IMR-90 (cell line): Measurements from ENCODE around the gene PARP12. TPM values are rescaled to one million over a fixed set of nuclear protein-coding genes. Genes with fewer than 3 reads are reported as not detected.

Source experiments
- ATAC-seq: fragments of 200-7000 bp; cut with Tn5 transposase; 2 replicates; pipeline ENCODE4 v1.9.1; 2020; ENCODE audit warnings: low read depth, mild to moderate bottlenecking, moderate library complexity
- BruUV-seq: library from RNA; stranded (reverse); fragments of 400-500 nt; replicated peaks from 2 replicates; lab custom pipeline; 2021; lab: Mats Ljungman, UMichigan
- CTCF ChIA-PET: fragments of 300-600 bp; formaldehyde crosslinking; extraction: SDS; loops from one replicate; lab custom pipeline; 2021; ENCODE audit warnings: antibody characterized with exemption; lab: Yijun Ruan, JAX
- POLR2A ChIA-PET: fragments of 300-600 bp; sonication (Branson Sonifier 250); formaldehyde crosslinking; loops from one replicate; lab custom pipeline; 2022; ENCODE audit warnings: antibody characterized with exemption; ENCODE audit not compliant: unreplicated experiment; lab: Charles Lee
- DNase-seq: peaks from one replicate; pipeline ENCODE4 v3.0.0; 2013
- H2AFZ ChIP-seq: replicated peaks from 2 replicates; pipeline ENCODE3; 2013; ENCODE audit warnings: low read length, mild to moderate bottlenecking; ENCODE audit not compliant: poor library complexity
- H2AK5ac ChIP-seq: 2 replicates; pipeline ENCODE4 v1.6.1; 2013; ENCODE audit warnings: low read depth, low read length, inconsistent platforms
- H2AK9ac ChIP-seq: replicated peaks from 2 replicates; pipeline ENCODE3; 2013; ENCODE audit warnings: mild to moderate bottlenecking, low read depth, low read length, moderate library complexity; ENCODE audit not compliant: poor library complexity
- H2BK120ac ChIP-seq: 2 replicates; pipeline ENCODE4 v1.6.1; 2013; ENCODE audit warnings: low read depth, low read length, inconsistent platforms
- H2BK15ac ChIP-seq: 3 replicates; pipeline ENCODE4 v1.6.1; 2013; ENCODE audit warnings: low read depth, low read length, inconsistent platforms
- H2BK20ac ChIP-seq: 2 replicates; pipeline ENCODE4 v1.6.1; 2013; ENCODE audit warnings: low read depth, mild to moderate bottlenecking, inconsistent platforms, low read length, moderate library complexity
- H2BK5ac ChIP-seq: 2 replicates; pipeline ENCODE4 v1.6.1; 2013; ENCODE audit warnings: mild to moderate bottlenecking, low read depth, low read length, inconsistent platforms; ENCODE audit not compliant: poor library complexity, severe bottlenecking
- H3K14ac ChIP-seq: replicated peaks from 2 replicates; pipeline ENCODE4 v1.6.1; 2013; ENCODE audit warnings: low read depth, low read length, inconsistent platforms
- H3K18ac ChIP-seq: 2 replicates; pipeline ENCODE4 v1.6.1; 2013; ENCODE audit warnings: low read depth, low read length, control low read depth
- H3K23ac ChIP-seq: 2 replicates; pipeline ENCODE4 v1.6.1; 2013; ENCODE audit warnings: low read depth, low read length, inconsistent platforms
- H3K27ac ChIP-seq: 2 replicates; pipeline ENCODE4 v1.5.1; 2013; ENCODE audit warnings: mild to moderate bottlenecking, control low read depth, low read length; ENCODE audit not compliant: insufficient read depth
- H3K27me3 ChIP-seq: 2 replicates; pipeline ENCODE4 v1.6.1; 2013; ENCODE audit warnings: low read length; ENCODE audit not compliant: control insufficient read depth, insufficient read depth
- H3K36me3 ChIP-seq: 2 replicates; pipeline ENCODE4 v1.6.1; 2013; ENCODE audit warnings: low read length, mixed read lengths; ENCODE audit not compliant: control insufficient read depth, insufficient read depth
- H3K4ac ChIP-seq: 2 replicates; pipeline ENCODE4 v1.6.1; 2013; ENCODE audit warnings: low read depth, low read length, inconsistent platforms
- H3K4me1 ChIP-seq: 2 replicates; pipeline ENCODE4 v1.6.1; 2013; ENCODE audit warnings: low read length, mixed read lengths; ENCODE audit not compliant: control insufficient read depth, insufficient read depth
- H3K4me2 ChIP-seq: 2 replicates; pipeline ENCODE4 v1.6.1; 2013; ENCODE audit warnings: low read depth, mild to moderate bottlenecking, control low read depth, low read length, moderate library complexity
- H3K4me3 ChIP-seq: 2 replicates; pipeline ENCODE4 v1.5.1; 2013; ENCODE audit warnings: low read depth, mild to moderate bottlenecking, control low read depth, low read length, moderate library complexity; ENCODE audit not compliant: insufficient read depth
- H3K56ac ChIP-seq: 2 replicates; pipeline ENCODE4 v1.6.1; 2013; ENCODE audit warnings: low read length, inconsistent platforms; ENCODE audit not compliant: insufficient read depth; ENCODE audit errors: extremely low read depth
- H3K79me1 ChIP-seq, 2 experiments: 2 replicates each; pipeline ENCODE4 v1.6.1; 2013; ENCODE audit warnings: low read length in 2 of 2, inconsistent platforms in 1 of 2, low read depth in 1 of 2
- H3K9ac ChIP-seq: 2 replicates; pipeline ENCODE4 v1.6.1; 2013; ENCODE audit warnings: low read depth, low read length, control low read depth
- H3K9me1 ChIP-seq: 2 replicates; pipeline ENCODE4 v1.6.1; 2013; ENCODE audit warnings: low read length, inconsistent platforms; ENCODE audit not compliant: insufficient read depth
- H3K9me3 ChIP-seq: 2 replicates; pipeline ENCODE4 v1.6.1; 2013; ENCODE audit warnings: low read length; ENCODE audit not compliant: control insufficient read depth, insufficient read depth
- H4K20me1 ChIP-seq: 2 replicates; pipeline ENCODE4 v1.6.1; 2013; ENCODE audit warnings: low read length, inconsistent platforms; ENCODE audit not compliant: insufficient read depth
- H4K5ac ChIP-seq: 2 replicates; pipeline ENCODE4 v1.6.1; 2013; ENCODE audit warnings: mild to moderate bottlenecking, low read depth, low read length, control low read depth
- H4K8ac ChIP-seq, 2 experiments: 2 replicates each; pipeline ENCODE4 v1.6.1; 2013; ENCODE audit warnings: low read depth in 2 of 2, low read length in 2 of 2, control low read depth in 1 of 2, inconsistent platforms in 1 of 2
- H4K91ac ChIP-seq: 2 replicates; pipeline ENCODE4 v1.6.1; 2013; ENCODE audit warnings: low read depth, low read length, inconsistent platforms; ENCODE audit not compliant: insufficient read depth
- CEBPB ChIP-seq: IDR thresholded peaks from 2 replicates; pipeline ENCODE4 v1.6.1; 2012; ENCODE audit warnings: low read depth, low read length, improper control_type of control experiment
- CHD1 ChIP-seq: IDR thresholded peaks from 2 replicates; pipeline ENCODE4 v1.6.1; 2012; ENCODE audit warnings: low read depth, low read length, improper control_type of control experiment
- FOS ChIP-seq: fragments of 150-350 bp; IDR thresholded peaks from 2 replicates; pipeline ENCODE4 v1.6.1; 2016; ENCODE audit warnings: low read depth, low read length
- MAFK ChIP-seq: IDR thresholded peaks from 2 replicates; pipeline ENCODE4 v1.6.1; 2012; ENCODE audit warnings: low read depth, low read length, improper control_type of control experiment
- MAZ ChIP-seq: IDR thresholded peaks from 2 replicates; pipeline ENCODE4 v1.6.1; 2012; ENCODE audit warnings: low read depth, mild to moderate bottlenecking, low read length, improper control_type of control experiment, moderate library complexity, borderline replicate concordance
- MXI1 ChIP-seq: IDR thresholded peaks from 2 replicates; pipeline ENCODE4 v1.6.1; 2012; ENCODE audit warnings: low read depth, mild to moderate bottlenecking, low read length, moderate library complexity, borderline replicate concordance
- NFE2L2 ChIP-seq: fragments of 150-350 bp; IDR thresholded peaks from 2 replicates; pipeline ENCODE4 v1.6.1; 2016; ENCODE audit warnings: low read depth, mild to moderate bottlenecking, low read length
- POLR2A ChIP-seq: IDR thresholded peaks from 2 replicates; pipeline ENCODE4 v1.6.1; 2012; ENCODE audit warnings: mild to moderate bottlenecking, low read depth, low read length
- RCOR1 ChIP-seq: IDR thresholded peaks from 2 replicates; pipeline ENCODE4 v1.6.1; 2012; ENCODE audit warnings: mild to moderate bottlenecking, low read length, improper control_type of control experiment; ENCODE audit not compliant: insufficient replicate concordance
- RFX5 ChIP-seq: IDR thresholded peaks from 2 replicates; pipeline ENCODE4 v1.8.0; 2012; ENCODE audit warnings: low read depth, mild to moderate bottlenecking, low read length, moderate library complexity
- WGBS, 2 experiments: methylation state at CpG; one replicate each; pipeline versions ENCODE4 v1.1.5 to v1.1.7; 2013; ENCODE audit warnings: missing lambda C conversion rate in 2 of 2; ENCODE audit not compliant: insufficient read length in 1 of 2; ENCODE audit errors: extremely low coverage in 2 of 2; 5-methylcytosine and 5-hydroxymethylcytosine counted together
- dilution Hi-C: fragments of 300-500 bp; cut with HindIII; formaldehyde crosslinking; loops from one replicate; pipeline ENCODE4 v1.14.3; 2018; ENCODE audit warnings: low sequenced_read_pairs; ENCODE audit not compliant: unreplicated experiment
- in situ Hi-C: fragments of 300-500 bp; cut with MboI; formaldehyde crosslinking; loops from 3 replicates; pipeline ENCODE4 v1.14.3; 2019; ENCODE audit warnings: low sequenced_read_pairs, inconsistent platforms, mixed read lengths
- intact Hi-C: fragments of 100-400 bp; cut with micrococcal nuclease; formaldehyde crosslinking; loops from 2 replicates; pipeline ENCODE4 v1.10.0; 2022
- polyA plus RNA-seq, 3 experiments: library from polyadenylated mRNA; depleted of rRNA; stranded (reverse); fragments of >200 nt; gene quantifications; 2 replicates each; pipeline ENCODE4 v1.2.3, GENCODE V29; 2012; ENCODE audit warnings: low replicate concordance in 1 of 3
- total RNA-seq: library from RNA; depleted of rRNA; stranded (reverse); fragments of >200 nt; gene quantifications from 2 replicates; pipeline ENCODE4 v1.2.3, GENCODE V29; 2012
- TF ChIP-seq, protein P1 (sequence below): fragments of 150-350 bp; IDR thresholded peaks from 2 replicates; pipeline ENCODE4 v1.6.1; 2016; ENCODE audit warnings: low read depth, mild to moderate bottlenecking, low read length, moderate library complexity, borderline replicate concordance
- TF ChIP-seq, protein P2 (sequence below): conservative IDR thresholded peaks from 2 replicates; pipeline ENCODE4 v1.5.1; 2012; ENCODE audit warnings: mild to moderate bottlenecking, low read depth, low read length, improper control_type of control experiment

Gene PARP12
- total and polyA plus RNA-seq, 2 of the 4 experiments (the other 2 are of a cell fraction): 7.2 to 11.3 TPM

DNA sequence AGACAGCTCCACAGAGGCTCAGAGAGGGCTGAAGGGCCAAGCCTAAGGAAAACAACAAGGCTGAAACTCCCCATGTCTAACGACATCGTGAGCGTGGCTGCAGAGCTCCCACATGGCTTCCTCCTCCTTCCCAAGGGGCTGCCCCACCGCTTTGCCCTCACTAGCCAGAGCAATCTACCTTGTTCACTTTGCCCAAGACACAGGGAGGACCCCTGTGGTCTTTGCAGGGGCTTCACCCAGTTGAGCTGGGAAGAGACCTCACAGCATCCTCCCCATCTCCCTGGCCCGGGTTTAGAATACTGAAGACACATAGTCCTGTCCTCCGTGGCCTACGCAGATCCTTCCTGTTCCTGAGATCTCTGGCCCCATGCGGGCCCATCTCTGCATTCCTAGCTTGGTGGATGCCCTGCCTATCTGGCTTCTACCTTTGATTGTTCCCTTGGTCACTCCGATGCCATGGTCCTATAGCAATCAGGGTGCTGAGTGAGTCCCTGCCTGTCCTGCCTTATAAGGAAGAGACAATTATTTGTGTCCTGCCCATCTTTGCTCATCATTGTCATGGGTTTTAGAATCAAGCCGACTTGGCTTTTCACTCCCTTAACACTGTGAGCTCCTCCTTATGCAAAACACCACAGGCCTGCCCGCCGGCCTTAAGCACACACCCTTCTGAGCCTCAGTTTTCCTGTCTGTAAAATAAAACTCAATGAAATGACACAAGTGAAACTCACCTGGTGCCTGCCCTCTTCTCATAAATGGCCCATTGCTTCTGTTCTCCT lies 73.2 kb downstream of the PARP12 start (continued):
- TF ChIP-seq FOS: no peak

DNA sequence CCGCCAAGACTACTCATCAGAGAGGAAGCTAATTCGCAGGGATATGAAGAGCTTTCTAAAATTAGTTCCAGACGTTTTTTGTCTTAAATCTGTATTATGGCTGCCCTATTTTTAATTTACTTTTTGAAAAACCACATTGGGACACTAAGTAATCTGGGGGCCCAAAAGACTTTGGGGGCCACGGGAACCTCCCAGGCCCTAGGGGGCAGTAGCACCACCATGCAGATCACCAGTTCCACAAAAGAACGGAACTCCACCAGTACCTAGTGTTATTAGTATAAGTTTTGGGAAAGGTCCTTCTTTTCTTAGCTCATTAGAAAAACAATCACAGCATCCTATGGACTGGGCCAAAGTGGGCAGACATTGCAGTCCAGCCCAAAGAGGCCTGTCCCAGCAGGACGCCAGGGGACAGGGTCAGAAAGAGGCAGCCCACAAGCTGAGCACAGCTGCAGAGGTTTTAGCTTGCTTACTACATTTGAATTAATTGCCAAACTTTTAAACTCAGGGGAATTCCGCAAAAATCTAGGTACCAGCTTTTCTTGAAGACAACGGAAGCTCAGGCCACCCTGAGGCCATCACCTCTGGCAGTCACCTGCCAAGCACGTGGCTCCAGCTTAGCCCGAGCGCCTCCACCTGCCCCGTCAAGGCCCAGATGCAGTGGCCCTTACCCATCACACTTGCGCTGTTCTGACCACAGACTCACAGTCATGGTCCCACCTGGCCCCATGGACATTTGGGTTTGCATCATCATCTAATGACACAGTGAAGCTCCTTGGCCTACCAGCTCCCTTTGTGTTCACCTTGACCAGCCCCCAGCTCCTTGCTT lies 74.8 kb downstream of the PARP12 start:
- peaks cover 7% of the 10 kb centered on the region; the same call in 1 of the 2 replicates for H3K9me1 ChIP-seq
- H4K91ac ChIP-seq: no peak overlapping the region
- dilution Hi-C loops: no loop called here
- H3K9me3 ChIP-seq: no peaks in the 10 kb centered on the region
- no peak overlapping the region for H3K23ac ChIP-seq
- CTCF ChIA-PET: interaction anchor here (1.0 to 1.7 kb wide), 2 partner anchors 12 to 38 kb away, joined by 3 to 4 read pairs; no protein-coding TSS in a partner anchor
- no peaks in the 10 kb centered on the region for H3K36me3 ChIP-seq
- in situ Hi-C loops: no loop called here
- no peak overlapping the region for H3K4ac ChIP-seq
- H2AK9ac ChIP-seq: no peak overlapping the region
- WGBS, 2 experiments: 73% methylated on average over 10 of the region's 13 CpGs; no CpG with 5 or more reads in 1 of the 2 experiments
- H4K20me1 ChIP-seq: no peaks in the 10 kb centered on the region
- no peak overlapping the region for H2BK20ac ChIP-seq
- no peak overlapping the region for H3K14ac ChIP-seq
- POLR2A ChIA-PET: interaction anchor here (0.6 kb wide), 1 partner anchor 206 kb away, joined by 4 read pairs; no protein-coding TSS in a partner anchor
- ATAC-seq: no peak
- no peak overlapping the region for H2AFZ ChIP-seq
- no peak overlapping the region for H3K4me3 ChIP-seq
- H3K4me2 ChIP-seq: no peak overlapping the region
- H4K5ac ChIP-seq: no peak overlapping the region
- H2BK5ac ChIP-seq: no peak overlapping the region
- no peak overlapping the region for H3K18ac ChIP-seq
- no peak overlapping the region for H2BK120ac ChIP-seq
- no peak overlapping the region for H2BK15ac ChIP-seq
- no peak overlapping the region for H3K27ac ChIP-seq
- no peaks in the 10 kb centered on the region for H3K79me1 ChIP-seq
- peaks cover 2% of the 10 kb centered on the region; the same call in 1 of the 2 replicates for H3K4me1 ChIP-seq
- BruUV-seq: no TSS peak
- H3K9ac ChIP-seq: no peak overlapping the region
- no peak overlapping the region for H3K56ac ChIP-seq
- no peaks in the 10 kb centered on the region; the same call in 1 of the 2 replicates for H3K27me3 ChIP-seq
- intact Hi-C loops: no loop called here
- no peak overlapping the region for H4K8ac ChIP-seq
- H2AK5ac ChIP-seq: no peak overlapping the region
- no peak for DNase-seq
- TF ChIP-seq CHD1 (no peak), MAZ (no peak), POLR2A (no peak), RCOR1 (no peak), FOS (no peak), MXI1 (no peak), CEBPB (no peak), NFE2L2 (no peak), MAFK (no peak), RFX5 (no peak)
- TF ChIP-seq, protein P1, sequence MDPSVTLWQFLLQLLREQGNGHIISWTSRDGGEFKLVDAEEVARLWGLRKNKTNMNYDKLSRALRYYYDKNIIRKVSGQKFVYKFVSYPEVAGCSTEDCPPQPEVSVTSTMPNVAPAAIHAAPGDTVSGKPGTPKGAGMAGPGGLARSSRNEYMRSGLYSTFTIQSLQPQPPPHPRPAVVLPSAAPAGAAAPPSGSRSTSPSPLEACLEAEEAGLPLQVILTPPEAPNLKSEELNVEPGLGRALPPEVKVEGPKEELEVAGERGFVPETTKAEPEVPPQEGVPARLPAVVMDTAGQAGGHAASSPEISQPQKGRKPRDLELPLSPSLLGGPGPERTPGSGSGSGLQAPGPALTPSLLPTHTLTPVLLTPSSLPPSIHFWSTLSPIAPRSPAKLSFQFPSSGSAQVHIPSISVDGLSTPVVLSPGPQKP: no peak
- TF ChIP-seq, protein P2, sequence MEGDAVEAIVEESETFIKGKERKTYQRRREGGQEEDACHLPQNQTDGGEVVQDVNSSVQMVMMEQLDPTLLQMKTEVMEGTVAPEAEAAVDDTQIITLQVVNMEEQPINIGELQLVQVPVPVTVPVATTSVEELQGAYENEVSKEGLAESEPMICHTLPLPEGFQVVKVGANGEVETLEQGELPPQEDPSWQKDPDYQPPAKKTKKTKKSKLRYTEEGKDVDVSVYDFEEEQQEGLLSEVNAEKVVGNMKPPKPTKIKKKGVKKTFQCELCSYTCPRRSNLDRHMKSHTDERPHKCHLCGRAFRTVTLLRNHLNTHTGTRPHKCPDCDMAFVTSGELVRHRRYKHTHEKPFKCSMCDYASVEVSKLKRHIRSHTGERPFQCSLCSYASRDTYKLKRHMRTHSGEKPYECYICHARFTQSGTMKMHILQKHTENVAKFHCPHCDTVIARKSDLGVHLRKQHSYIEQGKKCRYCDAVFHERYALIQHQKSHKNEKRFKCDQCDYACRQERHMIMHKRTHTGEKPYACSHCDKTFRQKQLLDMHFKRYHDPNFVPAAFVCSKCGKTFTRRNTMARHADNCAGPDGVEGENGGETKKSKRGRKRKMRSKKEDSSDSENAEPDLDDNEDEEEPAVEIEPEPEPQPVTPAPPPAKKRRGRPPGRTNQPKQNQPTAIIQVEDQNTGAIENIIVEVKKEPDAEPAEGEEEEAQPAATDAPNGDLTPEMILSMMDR: no peak
